ENCODE measurements around the gene ATXN7L1. TPM values are rescaled to one million over a fixed set of nuclear protein-coding genes. Genes with fewer than 3 reads are reported as not detected.
A peak's percentile ranks its signal among the peaks of the same experiment; 100 is the strongest.

The ATXN7L1 gene
- total RNA-seq, 2 donors from 2014 or later: 9.5 to 9.7 TPM

DNA sequence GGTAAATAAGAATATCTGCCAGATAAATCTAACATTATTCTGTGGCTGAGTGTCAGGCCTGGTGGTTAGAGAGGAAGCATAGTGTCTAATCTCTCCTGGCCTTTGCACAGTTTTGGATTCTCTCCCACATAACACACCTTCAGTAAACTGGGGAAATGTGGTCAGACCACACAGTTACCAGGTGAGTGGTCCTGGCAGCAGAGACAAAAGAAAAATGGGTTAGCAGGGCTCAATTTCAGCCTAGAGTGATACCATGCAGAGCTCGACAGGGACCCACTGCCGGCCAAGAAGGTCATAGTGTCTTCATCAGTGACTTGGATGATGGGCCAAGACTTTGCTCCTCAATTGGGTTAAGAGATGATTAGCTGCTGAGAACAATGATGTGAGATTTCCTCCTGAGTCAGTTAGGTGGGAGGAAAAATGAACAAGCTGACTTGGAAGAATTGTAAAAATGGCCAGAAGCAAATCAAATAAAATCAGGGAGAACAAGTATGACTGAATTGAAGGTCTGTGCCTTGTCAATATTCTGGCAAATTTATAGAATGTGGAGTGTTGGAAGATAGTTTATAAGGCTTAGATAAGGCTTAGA is 225.9 kb downstream of the ATXN7L1 start:
- no peak for DNase-seq (ENCODE audit: low spot score)
- intact Hi-C loops (cut with DNase I): loop anchor here (5.0 kb wide), 1 partner anchor 392 kb away; no protein-coding TSS in a partner anchor

DNA sequence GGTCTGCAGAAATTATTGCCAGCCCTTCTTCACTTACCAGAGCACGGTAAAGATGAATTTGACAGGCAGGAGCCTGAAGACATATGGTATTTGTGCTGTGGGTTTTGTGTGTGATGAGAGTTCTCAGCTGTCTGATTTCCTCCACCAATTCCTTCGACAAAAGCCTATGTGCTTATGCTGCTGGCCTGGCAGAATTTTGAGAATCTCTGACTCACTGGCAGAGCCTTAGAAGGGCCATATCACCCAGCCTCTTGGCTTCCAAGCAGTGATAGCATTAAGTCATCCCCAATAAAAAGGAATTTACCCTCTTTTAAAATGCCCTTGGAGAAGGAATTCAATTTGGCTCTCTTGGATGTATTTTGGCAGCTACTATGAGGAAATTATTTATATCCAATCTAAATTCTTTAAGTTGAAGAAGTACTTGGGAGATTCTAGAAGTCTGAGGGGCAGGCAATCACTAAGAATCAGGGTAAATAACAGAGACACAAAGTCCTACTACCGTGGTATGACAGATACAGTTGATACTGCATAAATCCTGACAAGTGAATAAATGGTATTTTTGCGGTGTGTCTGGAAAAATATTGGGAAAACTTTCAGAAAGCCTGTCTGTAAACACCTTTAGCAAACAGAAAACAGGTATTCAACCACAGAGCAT is 226.5 kb downstream of the ATXN7L1 start:
- intact Hi-C loops (cut with DNase I): loop anchor here (5.0 kb wide), 1 partner anchor 392 kb away; no protein-coding TSS in a partner anchor
- DNase-seq (ENCODE audit: low spot score): no peak

- DNase-seq (ENCODE audit: low spot score): no peak
- intact Hi-C loops (cut with DNase I): no loop called here
These were observed 227.6 kb downstream of the ATXN7L1 start for GRCh38 chr7:105648561-105649401.

DNA sequence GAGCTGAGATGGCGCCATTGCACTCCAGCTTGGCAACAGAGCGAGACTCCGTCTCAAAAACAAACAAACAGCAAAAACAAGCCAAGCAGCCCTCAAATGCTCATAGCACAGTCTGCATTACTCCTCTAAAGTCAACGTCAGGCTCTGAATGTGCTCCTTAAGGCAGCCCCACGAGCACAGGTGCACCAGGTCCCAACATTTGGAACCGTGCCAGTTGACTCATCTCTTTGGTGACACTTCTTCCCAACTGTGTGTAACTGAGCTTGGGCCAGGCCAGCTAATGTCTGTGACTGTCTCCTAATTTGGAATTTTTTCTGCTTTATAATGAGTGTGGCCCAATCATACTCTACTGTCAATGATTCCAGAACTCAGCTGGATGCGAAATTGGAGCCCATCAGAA is 228.8 kb downstream of the ATXN7L1 start:
- no peak for DNase-seq (ENCODE audit: low spot score)
- intact Hi-C loops (cut with DNase I): no loop called here

DNA sequence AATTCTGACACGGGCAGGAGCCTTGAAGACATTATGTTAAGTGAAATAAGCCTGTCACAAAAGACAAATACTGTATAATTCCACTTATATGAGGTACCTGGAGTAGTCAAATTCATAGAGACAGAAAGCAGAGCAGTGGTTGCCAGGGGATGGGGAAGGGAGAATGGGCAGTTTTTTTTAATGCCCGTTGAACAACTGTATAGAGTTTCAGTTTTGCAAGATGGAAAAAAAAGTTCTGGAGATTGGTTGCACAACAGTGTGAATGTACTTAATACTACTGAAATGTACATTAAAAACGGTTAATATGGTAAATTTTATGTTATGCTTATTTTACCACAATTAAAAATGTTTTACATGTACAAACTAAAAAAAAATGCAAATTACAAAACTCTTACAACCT is 231.5 kb downstream of the ATXN7L1 start:
- intact Hi-C loops (cut with DNase I): no loop called here
- DNase-seq (ENCODE audit: low spot score): peak; percentile 1

DNA sequence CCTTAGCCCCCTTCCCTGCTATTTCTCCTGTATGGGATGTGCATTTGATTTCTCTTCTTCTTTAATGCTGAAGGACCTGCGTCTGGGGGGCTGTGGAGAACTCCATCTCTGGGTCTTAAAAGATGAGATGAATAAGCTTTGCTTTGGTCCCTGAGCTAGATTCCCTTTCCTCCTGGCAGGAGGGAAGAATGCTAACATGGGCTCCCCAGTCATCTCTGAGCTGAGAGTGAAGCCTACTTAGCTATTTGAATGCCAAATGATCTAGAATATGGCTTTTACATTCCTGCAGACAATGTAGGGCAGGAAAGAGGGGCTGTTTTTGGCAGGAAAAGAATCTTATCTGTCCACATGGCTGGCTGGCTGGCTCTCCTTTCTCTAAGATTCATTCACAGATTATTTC is 232.5 kb downstream of the ATXN7L1 start:
- intact Hi-C loops (cut with DNase I): no loop called here

GRCh38 chr7:105643384-105643783 is 233.0 kb downstream of the ATXN7L1 start:
- peak; percentile 57 for DNase-seq (ENCODE audit: low spot score)
- intact Hi-C loops (cut with DNase I): no loop called here

More for the DNA sequence above, 232.5 kb downstream of the ATXN7L1 start:
- peak; percentile 22 for DNase-seq (ENCODE audit: low spot score)

DNA sequence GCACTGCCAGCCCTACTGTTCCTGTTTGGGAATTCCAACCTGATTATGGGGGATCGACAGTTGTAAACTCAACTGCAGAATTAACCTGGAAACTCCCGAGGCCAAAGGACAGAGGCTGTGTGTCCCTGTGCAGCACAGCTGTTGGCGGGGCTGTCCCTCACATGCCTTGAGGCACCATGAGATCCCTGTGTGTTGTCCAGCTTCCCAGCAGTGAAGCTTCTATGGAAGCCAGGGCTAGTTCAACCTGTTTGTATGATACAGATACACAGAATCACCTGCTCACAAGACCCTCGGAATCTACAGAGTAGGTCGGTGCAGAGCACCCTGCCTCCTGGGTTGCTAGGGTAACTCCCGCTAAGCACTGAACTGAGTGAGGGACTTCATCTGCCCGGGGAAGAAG is 234.1 kb downstream of the ATXN7L1 start:
- peak; percentile 64 for DNase-seq (ENCODE audit: low spot score)
- intact Hi-C loops (cut with DNase I): no loop called here

DNA sequence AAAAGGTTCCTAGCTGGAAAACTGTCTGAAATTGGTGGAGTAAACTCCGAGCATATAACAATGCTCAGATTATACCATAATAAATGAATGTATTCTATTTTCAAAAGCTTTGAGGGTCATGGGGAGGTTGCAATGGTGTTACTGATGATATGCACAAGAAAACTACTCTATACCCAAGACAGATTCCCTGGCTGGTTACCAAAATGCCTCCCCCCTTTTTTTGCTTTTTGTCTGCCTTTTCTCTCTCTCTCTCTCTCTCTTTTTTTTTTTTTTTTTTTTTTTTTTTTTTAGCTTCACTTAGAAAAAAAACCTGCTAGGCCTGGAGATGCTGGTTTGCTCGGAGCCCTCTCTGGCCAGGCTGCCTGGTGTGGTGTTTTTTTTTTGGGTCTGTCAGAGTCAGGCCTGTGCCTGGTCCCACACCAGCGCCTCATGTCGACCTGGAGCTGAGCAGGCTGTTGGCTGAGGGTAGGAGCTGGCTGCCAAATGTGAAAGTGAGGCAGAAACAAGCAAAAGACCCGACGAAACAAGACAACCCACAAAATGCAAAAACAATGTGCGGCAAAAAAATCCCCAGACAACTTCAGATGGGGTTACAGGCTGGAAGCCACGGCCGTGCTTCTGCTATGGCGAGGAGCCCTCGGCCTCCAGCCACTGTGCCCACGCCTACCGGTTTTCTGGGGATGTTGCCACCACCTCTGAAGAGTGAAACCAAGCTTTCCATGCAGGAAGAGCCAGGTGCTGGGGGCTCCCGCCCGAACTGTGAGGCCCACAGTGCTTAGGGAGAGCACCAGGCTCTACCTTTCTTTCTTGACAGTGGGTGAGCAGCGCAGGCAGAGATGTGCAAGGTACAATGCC is 235.2 kb downstream of the ATXN7L1 start:
- peak; percentile 62 for DNase-seq (ENCODE audit: low spot score)
- intact Hi-C loops (cut with DNase I): no loop called here

DNA sequence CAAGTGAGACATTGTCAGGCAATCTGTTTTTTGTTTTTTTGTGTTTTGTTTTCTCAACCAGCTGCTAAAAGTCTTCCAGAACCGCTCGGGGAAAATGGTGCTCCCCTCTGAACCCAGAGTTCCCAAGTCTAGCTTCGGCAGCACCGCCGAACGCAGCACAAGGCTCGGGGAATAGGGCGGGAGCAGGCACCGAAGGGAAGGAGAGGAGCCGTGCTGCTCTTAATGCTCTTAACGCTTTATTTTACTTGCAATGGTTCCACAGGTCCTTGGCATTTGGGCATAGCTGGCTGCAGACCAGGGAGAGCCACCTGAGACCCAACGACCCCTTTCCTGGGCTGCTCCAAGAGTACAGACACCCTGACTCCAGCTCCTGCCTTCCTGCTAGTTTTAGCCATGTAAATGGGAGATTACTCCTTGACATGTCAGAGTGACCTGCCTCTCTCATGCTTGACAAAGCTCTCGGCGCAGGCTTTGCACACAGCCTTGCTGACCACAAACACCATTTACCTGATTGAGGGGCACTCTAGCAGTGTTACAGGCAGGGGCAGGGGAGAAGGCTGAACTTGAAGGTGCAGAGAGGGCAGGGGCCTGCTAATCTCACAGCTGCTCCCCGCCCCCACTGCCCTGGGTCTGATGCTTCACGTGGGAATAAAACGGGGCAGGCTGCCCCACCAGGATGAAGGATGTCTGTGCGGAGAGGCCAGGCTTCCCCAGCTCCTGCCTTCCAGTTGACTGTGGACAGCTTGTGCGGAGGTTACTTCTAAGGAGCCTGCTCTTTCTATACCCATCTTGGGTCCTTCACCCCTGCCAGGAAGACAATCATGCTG is 236.5 kb downstream of the ATXN7L1 start:
- intact Hi-C loops (cut with DNase I): no loop called here
- peak; percentile 59 for DNase-seq (ENCODE audit: low spot score)

DNA sequence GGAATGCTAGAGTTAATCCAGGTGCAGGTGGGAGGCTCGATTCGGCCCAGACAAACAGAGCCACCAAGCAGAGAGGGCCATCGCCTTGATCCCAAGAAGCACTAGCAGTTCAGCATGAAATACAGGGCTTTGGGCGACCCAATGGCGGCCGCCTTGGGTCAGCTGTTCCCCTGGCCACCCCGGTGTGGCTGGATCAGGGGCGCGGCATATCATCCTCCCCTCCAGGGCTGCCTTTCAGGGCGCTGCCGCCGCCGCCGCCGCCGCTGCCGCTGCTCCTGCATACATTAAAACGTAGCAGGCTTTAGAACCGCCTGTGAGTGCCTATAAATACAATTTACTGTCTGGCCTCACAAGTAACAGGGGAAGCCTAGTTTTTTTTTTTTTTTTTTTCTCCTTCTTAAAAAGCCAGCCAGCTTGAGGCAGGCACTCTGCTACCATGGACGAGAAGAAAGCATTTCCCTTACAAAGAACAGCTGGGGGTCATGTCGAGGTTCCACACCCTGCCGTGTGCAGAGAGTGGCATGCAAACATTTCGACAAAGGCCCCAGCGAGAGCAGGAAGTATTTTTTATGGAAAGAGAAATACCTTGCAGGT is 237.4 kb downstream of the ATXN7L1 start:
- peak; percentile 43 for DNase-seq (ENCODE audit: low spot score)
- intact Hi-C loops (cut with DNase I): no loop called here

- intact Hi-C loops (cut with DNase I): no loop called here
- DNase-seq (ENCODE audit: low spot score): peak; percentile 52
These were observed 238.1 kb downstream of the ATXN7L1 start for GRCh38 chr7:105638334-105638733.

DNA sequence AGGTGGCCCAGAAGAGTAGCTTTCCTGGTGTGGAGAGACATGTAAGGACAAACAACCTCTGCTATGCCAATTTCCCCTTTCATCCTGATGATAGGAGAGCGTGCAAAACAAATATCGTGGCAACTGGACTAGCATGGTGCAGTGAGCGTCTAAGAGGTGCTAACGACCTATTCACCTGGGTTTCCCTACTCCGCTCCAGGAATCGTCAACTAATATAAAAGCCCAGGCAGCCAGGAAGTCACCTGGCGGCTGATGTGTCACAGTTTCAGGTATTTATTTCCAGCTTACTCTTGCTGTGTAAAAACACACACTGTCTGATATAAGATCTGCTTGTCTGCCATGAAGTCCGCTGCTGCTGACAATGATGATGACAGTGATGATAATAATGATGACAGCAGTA is 238.6 kb downstream of the ATXN7L1 start:
- intact Hi-C loops (cut with DNase I): no loop called here

GRCh38 chr7:105636982-105637381 is 239.4 kb downstream of the ATXN7L1 start:
- DNase-seq (ENCODE audit: low spot score): peak; percentile 26
- intact Hi-C loops (cut with DNase I): no loop called here

More for the DNA sequence above, 238.6 kb downstream of the ATXN7L1 start:
- DNase-seq (ENCODE audit: low spot score): no peak

GRCh38 chr7:105635197-105635596 is 241.2 kb downstream of the ATXN7L1 start:
- intact Hi-C loops (cut with DNase I): no loop called here
- DNase-seq (ENCODE audit: low spot score): peak; percentile 22

GRCh38 chr7:105625986-105626385 is 250.4 kb downstream of the ATXN7L1 start:
- no peak for DNase-seq (ENCODE audit: low spot score)
- intact Hi-C loops (cut with DNase I): no loop called here

DNA sequence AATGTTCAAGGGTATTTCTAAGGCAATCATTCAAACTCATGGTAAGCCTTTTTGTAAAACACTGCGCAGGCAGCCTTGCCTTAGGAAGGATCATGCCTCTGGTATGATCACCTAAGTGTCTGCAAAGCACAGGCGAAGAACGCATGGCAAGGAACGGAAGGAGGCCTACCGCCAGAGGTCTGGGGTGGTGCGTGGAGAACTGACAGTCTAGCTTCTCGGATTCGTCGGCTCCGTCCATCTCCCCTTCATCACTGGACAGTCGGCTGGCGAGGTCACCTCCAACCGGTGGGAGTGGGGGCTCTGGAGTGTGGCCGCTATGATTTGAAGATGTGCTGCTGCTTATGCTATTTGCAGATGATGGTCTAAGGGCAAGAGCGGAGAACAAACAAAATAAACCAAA is 252.5 kb downstream of the ATXN7L1 start:
- DNase-seq (ENCODE audit: low spot score): peak; percentile 58
- intact Hi-C loops (cut with DNase I): no loop called here

DNA sequence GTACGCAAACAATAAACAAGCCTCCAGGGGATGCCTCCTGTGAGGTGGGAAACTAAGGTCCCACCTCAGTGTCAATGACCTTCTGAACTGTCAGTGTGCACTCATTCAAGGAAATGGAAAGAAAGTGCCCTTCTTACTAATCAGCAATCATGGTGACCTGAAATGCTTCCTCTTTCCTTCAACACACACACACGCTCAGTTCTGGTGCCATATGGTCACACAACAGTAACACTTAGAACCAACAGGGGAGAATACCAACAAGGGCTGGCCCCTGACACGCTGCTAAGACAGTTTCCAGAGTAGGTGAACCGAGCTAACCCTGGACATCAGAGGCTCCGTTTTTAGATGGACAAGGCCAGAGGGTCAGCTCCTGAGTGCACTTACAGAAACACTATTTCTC is 253.0 kb downstream of the ATXN7L1 start:
- DNase-seq (ENCODE audit: low spot score): peak; percentile 3
- intact Hi-C loops (cut with DNase I): no loop called here
